ENCODE results near the gene VPS8.

DNA sequence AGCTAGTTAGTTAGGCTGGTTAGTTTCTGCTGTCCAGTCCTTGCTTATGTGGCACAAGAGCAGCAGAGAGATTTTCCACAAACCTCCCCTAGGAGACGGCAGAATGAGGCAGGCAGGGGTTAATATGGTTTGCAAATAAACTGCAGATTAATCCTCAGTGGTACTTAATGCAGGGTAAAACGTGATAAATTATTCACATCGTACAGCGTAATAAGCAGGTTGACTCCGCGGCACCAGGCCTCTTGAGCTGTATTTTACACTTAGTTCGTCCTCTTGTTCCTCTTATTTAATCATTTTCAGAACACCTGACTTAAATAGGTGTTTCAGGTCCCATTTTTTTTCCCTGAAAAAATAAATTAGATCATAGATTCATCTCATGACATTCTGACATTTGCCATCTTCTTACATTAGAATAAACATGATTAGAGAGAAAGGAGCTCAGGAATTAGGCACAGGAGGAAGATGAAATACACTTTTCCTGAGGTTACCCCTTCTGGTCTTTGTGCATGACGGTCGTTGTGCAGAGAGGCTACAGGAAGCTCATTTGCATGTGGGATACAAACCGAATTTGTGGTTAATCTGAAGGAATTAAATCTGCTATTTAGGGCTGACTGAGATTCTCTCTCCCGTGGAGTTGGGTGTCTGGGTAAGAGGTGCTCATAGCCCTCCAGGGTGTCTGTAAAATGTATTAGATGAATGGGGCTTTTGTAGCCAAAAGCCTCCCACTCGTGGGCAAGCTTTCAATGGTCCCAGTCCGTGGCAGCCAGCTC lies 27.1 kb upstream of the VPS8 start:
- no peak for TF ChIP-seq ZFP30 (CRISPR knock-in tag; IDR thresholded peaks at IDR 0.05)
- TF ChIP-seq PATZ1 (CRISPR knock-in tag; IDR thresholded peaks at IDR 0.05; ENCODE audit: borderline replicate concordance) = no peak
- no peak for TF ChIP-seq TOX (CRISPR knock-in tag; IDR thresholded peaks at IDR 0.05; ENCODE audit: borderline replicate concordance)
- no peak for TF ChIP-seq ZC3H10 (CRISPR knock-in tag; IDR thresholded peaks at IDR 0.05)
- no peak for TF ChIP-seq GLIS3 (CRISPR knock-in tag; IDR thresholded peaks at IDR 0.05)
- TF ChIP-seq BACH2 (CRISPR knock-in tag; IDR thresholded peaks at IDR 0.05; ENCODE audit: borderline replicate concordance) = no peak
- no peak for TF ChIP-seq ZFP3 (CRISPR knock-in tag; IDR thresholded peaks at IDR 0.05)
- TF ChIP-seq TSHZ2 (CRISPR knock-in tag; IDR thresholded peaks at IDR 0.05) = no peak
- no peak for TF ChIP-seq CSRNP3 (CRISPR knock-in tag; IDR thresholded peaks at IDR 0.05)
- no peak for TF ChIP-seq CREB5 (CRISPR knock-in tag; IDR thresholded peaks at IDR 0.05; ENCODE audit: low read depth)
- TF ChIP-seq TCF4 (CRISPR knock-in tag; IDR thresholded peaks at IDR 0.05; ENCODE audit: borderline replicate concordance) = no peak
- no peak for TF ChIP-seq RARB (CRISPR knock-in tag; IDR thresholded peaks at IDR 0.05)
- TF ChIP-seq ARNTL (CRISPR knock-in tag; IDR thresholded peaks at IDR 0.05; ENCODE audit: borderline replicate concordance, low read depth) = no peak
